Eye (tissue), 1 donor: ENCODE data around the gene CDR2L.

Source experiments
- DNase-seq: peaks from one replicate; pipeline ENCODE4 v3.0.0-alpha.2; 2015

The CDR2L gene

DNA sequence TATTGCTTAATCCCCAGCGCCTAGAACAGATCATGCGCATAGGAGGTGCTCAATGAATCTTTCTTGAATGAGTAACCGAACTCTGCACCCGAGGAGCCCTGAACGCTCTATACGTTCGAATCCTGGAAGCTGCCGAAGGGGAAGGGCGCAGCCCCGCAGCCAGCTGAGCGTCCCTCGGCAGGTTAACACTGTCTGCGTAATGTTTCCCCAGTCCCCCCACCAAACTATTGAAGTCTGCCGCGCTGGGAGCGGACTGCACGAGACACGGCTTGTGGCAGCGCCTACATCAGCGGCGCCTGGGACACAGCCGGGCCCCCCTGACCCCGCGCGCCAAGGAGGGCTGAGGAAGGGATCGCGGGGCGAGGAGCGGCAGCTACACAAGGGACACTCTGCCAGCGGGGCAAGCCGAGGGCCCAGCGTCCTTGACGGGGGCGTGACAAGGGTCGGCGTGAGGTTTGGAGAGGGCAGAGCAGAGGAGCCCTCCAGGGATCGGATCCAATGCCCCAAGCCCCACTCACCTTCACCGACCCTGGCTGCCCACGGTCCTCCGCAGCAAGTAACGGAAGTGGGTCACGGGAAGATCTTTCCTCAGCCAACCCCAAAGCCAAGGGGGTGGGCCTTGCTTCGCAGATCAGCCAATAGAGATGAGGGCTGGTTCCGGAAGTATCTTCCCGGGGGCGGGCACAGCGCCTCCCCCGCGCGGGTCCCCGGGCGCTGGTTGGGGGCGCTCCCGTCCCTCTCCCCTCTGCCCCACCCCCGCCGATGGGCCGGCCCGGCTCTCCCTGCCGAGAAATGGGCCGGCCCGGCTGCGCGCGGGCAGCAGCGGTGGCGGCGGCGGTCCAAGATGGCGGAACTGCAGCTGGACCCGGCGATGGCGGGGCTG, 59.2 kb downstream of the CDR2L start, which contains the start of the genes ATP5PD and KCTD2:
TSS of gene ATP5PD (minus strand) at position 563 of the 883 bp plus-strand sequence. CDS start 4,319 bp downstream, outside the sequence.
TSS of gene KCTD2 (plus strand) at position 819 of the 883 bp plus-strand sequence. CDS start at position 845, 26 bp downstream.
- peak; percentile 98 for DNase-seq

- DNase-seq: peak; percentile 65
Observed at GRCh38 chr17:75047398-75048098, 60.1 kb downstream of the CDR2L start.

DNA sequence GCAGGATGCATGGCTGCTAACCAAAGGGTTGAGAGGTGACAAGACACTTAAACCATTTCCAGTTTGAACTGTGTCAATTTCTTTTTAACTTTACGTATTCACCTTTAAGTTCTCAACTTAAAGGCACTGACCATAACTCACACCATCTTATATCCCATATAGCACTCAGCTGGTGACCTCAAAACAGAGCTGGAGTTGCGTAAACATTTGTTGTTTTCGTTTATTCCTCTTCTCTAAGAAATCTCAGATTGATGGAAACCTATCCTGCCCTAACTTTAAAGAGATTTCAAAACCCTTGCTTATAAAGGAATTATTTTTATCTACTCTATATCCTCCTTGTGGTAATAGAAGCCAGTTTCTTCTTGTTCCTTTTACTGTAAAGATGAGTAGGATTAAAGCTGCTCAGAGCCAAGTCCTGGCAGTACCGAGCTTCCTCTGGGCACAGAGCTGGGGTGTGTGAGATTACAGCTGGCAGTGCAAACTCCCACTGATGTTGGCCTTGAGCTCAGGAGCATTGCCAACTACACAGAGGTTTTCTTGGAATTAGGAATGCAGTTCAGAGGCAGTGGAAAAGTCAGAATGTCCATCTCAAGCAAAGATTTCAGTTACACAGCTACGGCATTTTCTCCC, 60.9 kb downstream of the CDR2L start:
- DNase-seq: no peak

DNA sequence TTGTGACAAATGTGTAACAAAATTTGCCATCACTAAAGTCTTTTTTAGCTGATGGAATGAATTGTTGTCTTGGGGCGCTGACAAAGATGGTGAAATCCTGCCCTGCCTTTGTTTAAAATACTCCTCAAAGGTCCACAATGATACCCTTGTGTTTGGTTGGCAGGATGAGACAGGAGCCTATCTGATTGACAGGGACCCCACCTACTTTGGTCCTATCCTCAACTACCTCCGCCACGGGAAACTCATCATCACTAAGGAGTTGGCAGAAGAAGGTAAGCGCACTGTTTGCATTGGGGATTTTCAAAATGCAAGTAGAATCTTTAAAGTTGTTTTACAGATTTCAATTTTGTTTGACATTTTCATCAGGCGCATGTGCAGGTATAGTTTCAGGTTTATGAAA, 61.6 kb downstream of the CDR2L start:
- no peak for DNase-seq

- no peak for DNase-seq
Observed at GRCh38 chr17:75049706-75050105, 62.3 kb downstream of the CDR2L start.

GRCh38 chr17:75051941-75052340, 64.5 kb downstream of the CDR2L start:
- no peak for DNase-seq
